Cardiac fibroblast (primary cell): ENCODE results near the gene ATRAID.

Source experiments
- DNase-seq, 2 donors: peaks; one replicate each; pipeline versions ENCODE4 v3.0.0 to v3.0.0-alpha.2; 2010; ENCODE audit warnings: low read depth in 2 of 2
- H3K4me3 ChIP-seq, 2 donors: replicated peaks in 1 of 2; 1 replicate in 1 of 2; 2 replicates in 1 of 2; pipeline ENCODE4 v1.5.1; 2011; ENCODE audit warnings: low read depth in 2 of 2, low read length in 2 of 2, mild to moderate bottlenecking in 2 of 2, moderate library complexity in 1 of 2
- CTCF ChIP-seq: IDR thresholded peaks from one replicate; pipeline ENCODE4 v1.5.1; 2011; ENCODE audit warnings: low read depth, mild to moderate bottlenecking, low read length, inconsistent platforms

ATRAID gene

DNA sequence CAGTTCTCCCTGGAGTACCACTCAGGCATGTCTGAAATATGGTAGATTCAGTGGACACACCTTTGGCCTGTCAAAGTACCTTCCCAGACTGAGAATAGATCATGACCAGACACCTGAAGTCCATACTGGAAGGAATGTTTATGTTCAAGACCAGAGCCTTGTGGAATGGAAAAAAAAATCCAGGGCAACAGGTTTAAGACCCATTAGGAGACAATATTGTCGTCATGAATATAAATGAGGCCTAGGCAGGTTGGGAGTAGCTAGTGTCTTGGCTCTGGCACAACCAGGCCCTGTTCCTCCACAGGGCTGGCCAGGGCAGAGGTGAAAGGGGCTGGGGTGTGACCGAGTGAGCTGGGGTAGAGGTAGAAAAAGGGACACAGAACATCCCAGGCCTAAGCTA, 13.2 kb upstream of the ATRAID start:
- no peak for TF ChIP-seq CTCF
- no peak for DNase-seq
- H3K4me3 ChIP-seq, result no peak overlapping the region

DNA sequence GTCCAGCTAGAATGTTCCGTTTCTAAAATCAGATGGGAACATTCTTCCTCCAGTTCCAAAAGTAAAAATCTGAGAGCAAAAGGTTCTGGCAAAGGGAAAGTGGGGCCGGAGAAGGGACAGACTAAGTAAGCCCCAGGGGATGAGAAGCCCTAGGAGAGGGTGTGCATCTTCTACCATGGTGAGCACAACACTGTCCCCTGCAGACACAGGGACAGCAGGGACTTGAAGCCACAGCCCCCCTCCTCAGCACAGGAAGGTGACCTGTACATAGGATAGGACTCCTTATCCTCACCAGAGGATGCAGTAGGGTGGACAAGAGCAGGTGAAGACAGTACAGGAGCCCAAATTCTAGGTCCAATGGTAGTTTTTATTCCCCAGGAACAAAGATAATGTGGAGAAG, 12.6 kb upstream of the ATRAID start:
- TF ChIP-seq CTCF, result no peak
- no peak for DNase-seq
- H3K4me3 ChIP-seq, result no peak overlapping the region

- no peak for TF ChIP-seq CTCF
- no peak for DNase-seq
- H3K4me3 ChIP-seq, result no peak overlapping the region
Measured at GRCh38 chr2:27201675-27202074, 10.2 kb upstream of the ATRAID start.

- DNase-seq, result peak; percentile 31 to 71
- H3K4me3 ChIP-seq, result no peak overlapping the region
- no peak for TF ChIP-seq CTCF
Measured at GRCh38 chr2:27202854-27203253, 9.0 kb upstream of the ATRAID start.

DNA sequence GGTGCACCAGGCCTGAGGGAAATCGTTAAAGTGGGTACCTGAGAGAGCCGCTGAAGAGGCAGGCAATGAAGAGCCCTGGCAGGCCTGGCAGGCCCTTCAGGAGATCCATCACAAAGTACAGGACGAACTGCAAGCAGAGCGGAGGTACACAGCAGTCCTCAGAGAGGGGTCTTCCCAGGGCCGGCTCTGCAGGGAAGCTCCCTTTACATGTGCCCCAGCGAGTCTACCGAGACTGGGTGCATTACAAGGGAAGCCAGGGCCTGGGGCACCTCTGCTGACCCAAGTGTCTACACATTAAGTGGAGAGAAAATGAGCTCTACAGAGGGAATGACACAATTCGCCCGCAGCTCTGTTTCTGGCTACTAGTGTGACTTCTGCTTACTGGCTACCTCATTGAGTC, 8.1 kb upstream of the ATRAID start:
- DNase-seq, result no peak
- no peak for TF ChIP-seq CTCF
- no peak overlapping the region for H3K4me3 ChIP-seq

GRCh38 chr2:27204566-27204965, 7.3 kb upstream of the ATRAID start:
- no peak overlapping the region for H3K4me3 ChIP-seq
- DNase-seq, result no peak
- no peak for TF ChIP-seq CTCF

- no peak for TF ChIP-seq CTCF
- no peak overlapping the region for H3K4me3 ChIP-seq
- DNase-seq, result no peak
Measured at GRCh38 chr2:27205206-27205605, 6.6 kb upstream of the ATRAID start.
